Measurements from ENCODE around the gene DPT. TPM values are rescaled to one million over a fixed set of nuclear protein-coding genes. Genes with fewer than 3 reads are reported as not detected.

Gene DPT
- polyA plus RNA-seq, 1 of the 3 experiments (the other 2 are of a cell fraction) = 0.05 TPM

- ChIA-PET POLR2A (no interaction called here), CTCF (no interaction called here)
- Histone ChIP-seq H3K4me1 (ENCODE audit: control insufficient read depth in 1 of 2, insufficient read depth in 2 of 2, low read depth in 1 of 2, low read length in 1 of 2) (peaks cover 0 to 19% of the 10 kb centered on the region in 2 experiments; a peak in 2 of 4 replicates), H3K27ac (ENCODE audit: low read depth in 2 of 2, low read length in 1 of 2) (no peak overlapping the region), H3K9me3 (no peaks in the 10 kb centered on the region), H3K79me2 (ENCODE audit: insufficient read depth) (no peaks in the 10 kb centered on the region), H4K20me1 (ENCODE audit: insufficient read depth) (no peaks in the 10 kb centered on the region), H3K27me3 (ENCODE audit: insufficient read depth) (no peaks in the 10 kb centered on the region), H3K4me3 (ENCODE audit: low read depth in 2 of 2, low read length in 1 of 2) (no peak overlapping the region), H3F3A (replicated peaks; ENCODE audit: insufficient read depth) (no peaks in the 10 kb centered on the region), H3K4me2 (no peak overlapping the region), H3K36me3 (replicated peaks in 1 of 2; ENCODE audit: control insufficient read depth in 1 of 2, insufficient read depth in 2 of 2, low read length in 1 of 2) (no peaks in the 10 kb centered on the region), H2AFZ (ENCODE audit: low read depth) (no peak overlapping the region), H3K9ac (no peak overlapping the region), H3K9me2 (no peaks in the 10 kb centered on the region)
- no peak for DNase-seq
- WGBS (ENCODE audit: low lambda C conversion rate) = 80% methylated on average over 4 of the region's 4 CpGs
- TF ChIP-seq PBX3 (IDR thresholded peaks at IDR 0.05) (no peak), EP300 (IDR thresholded peaks at IDR 0.05; ENCODE audit: borderline replicate concordance in 1 of 2, low read depth in 1 of 2, low read length in 1 of 2) (no peak), CHD2 (IDR thresholded peaks at IDR 0.05; ENCODE audit: low read length, partially characterized antibody) (no peak), ZBTB33 (IDR thresholded peaks at IDR 0.05; ENCODE audit: borderline replicate concordance, low read depth) (no peak), RFX5 (IDR thresholded peaks at IDR 0.05; ENCODE audit: low read length) (no peak), NFIC (IDR thresholded peaks at IDR 0.05; ENCODE audit: borderline replicate concordance) (no peak), TCF12 (IDR thresholded peaks at IDR 0.05) (no peak), YY1 (IDR thresholded peaks at IDR 0.05; ENCODE audit: low read depth) (no peak), RCOR1 (IDR thresholded peaks at IDR 0.05; ENCODE audit: low read length) (no peak), CTCF (IDR thresholded peaks at IDR 0.05) (no peak), REST (IDR thresholded peaks at IDR 0.05; ENCODE audit: low read depth, low read length) (no peak), MEF2A (IDR thresholded peaks at IDR 0.05; ENCODE audit: borderline replicate concordance, low read depth) (no peak)
- TF ChIP-seq, protein P1, sequence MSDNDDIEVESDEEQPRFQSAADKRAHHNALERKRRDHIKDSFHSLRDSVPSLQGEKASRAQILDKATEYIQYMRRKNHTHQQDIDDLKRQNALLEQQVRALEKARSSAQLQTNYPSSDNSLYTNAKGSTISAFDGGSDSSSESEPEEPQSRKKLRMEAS (IDR thresholded peaks at IDR 0.05; ENCODE audit: low read depth) = no peak
These were observed 31.8 kb upstream of the DPT start for GRCh38 chr1:168760781-168761180.

Data from SK-N-SH (cell line).